ENCODE data around the gene MARVELD1. TPM values are rescaled to one million over a fixed set of nuclear protein-coding genes. Genes with fewer than 3 reads are reported as not detected.

Gene MARVELD1
- total RNA-seq, 1 donor from 2014 or later, result 52.3 TPM

DNA sequence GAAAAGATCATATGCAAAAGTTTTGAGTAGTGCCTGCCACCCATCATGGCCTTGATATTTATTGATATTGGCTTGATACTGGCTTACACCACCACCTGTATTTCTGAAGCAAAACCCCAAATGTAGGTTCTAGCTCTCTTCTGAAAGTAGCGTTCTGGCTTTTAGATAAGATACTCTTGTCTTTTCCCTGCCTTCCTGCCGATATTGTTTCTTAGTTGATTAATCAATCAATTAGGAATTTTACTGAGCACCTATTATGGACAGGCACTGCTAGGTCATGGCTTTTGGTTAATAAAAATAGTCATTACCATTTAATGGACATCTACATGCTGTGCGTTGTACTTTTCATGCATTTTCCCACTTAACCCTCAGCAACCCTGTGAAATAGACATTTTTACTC, 50.4 kb downstream of the MARVELD1 start:
- no peaks in the 10 kb centered on the region for H3K9me3 Mint-ChIP-seq
- peaks cover 4% of the 10 kb centered on the region for H3K36me3 Mint-ChIP-seq (ENCODE audit: low read depth)
- H3K27ac Mint-ChIP-seq (ENCODE audit: unreplicated experiment), result no peak overlapping the region
- no peak overlapping the region for H3K4me3 Mint-ChIP-seq
- peaks cover 14% of the 10 kb centered on the region for H3K4me1 Mint-ChIP-seq
- TF ChIP-seq, protein P1, sequence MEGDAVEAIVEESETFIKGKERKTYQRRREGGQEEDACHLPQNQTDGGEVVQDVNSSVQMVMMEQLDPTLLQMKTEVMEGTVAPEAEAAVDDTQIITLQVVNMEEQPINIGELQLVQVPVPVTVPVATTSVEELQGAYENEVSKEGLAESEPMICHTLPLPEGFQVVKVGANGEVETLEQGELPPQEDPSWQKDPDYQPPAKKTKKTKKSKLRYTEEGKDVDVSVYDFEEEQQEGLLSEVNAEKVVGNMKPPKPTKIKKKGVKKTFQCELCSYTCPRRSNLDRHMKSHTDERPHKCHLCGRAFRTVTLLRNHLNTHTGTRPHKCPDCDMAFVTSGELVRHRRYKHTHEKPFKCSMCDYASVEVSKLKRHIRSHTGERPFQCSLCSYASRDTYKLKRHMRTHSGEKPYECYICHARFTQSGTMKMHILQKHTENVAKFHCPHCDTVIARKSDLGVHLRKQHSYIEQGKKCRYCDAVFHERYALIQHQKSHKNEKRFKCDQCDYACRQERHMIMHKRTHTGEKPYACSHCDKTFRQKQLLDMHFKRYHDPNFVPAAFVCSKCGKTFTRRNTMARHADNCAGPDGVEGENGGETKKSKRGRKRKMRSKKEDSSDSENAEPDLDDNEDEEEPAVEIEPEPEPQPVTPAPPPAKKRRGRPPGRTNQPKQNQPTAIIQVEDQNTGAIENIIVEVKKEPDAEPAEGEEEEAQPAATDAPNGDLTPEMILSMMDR (conservative IDR thresholded peaks at IDR 0.05), result no peak
- peaks cover 12% of the 10 kb centered on the region for H3K27me3 Mint-ChIP-seq (ENCODE audit: low read depth)
- DNase-seq (ENCODE audit: low read depth, low spot score), result no peak

DNA sequence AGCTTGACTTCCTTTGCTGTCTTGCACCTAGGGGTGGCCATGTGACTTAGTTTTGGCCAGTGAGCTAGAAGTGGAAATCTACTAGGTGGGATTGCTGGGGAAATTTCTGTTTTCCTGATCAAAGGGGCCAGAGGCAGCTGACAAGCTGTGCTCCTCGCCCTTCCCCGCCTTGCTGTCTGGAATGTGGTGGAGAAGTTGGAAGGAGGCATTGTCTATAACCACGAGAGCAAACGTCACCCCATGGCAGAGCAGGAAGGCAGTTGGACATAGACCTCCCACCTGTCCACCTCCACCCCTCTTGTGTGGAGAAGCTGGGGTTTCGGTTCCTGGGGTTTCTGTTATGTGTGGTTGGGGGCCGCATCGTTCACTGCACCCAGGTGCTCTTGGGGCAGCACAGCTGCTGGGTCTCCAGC, 51.0 kb downstream of the MARVELD1 start:
- H3K27me3 Mint-ChIP-seq (ENCODE audit: low read depth), result peaks cover 18% of the 10 kb centered on the region
- H3K27ac Mint-ChIP-seq (ENCODE audit: unreplicated experiment), result no peak overlapping the region
- no peak overlapping the region for H3K4me3 Mint-ChIP-seq
- DNase-seq (ENCODE audit: low read depth, low spot score), result no peak
- TF ChIP-seq, protein P1 (conservative IDR thresholded peaks at IDR 0.05), result no peak
- peaks cover 4% of the 10 kb centered on the region for H3K36me3 Mint-ChIP-seq (ENCODE audit: low read depth)
- H3K4me1 Mint-ChIP-seq, result peaks cover 15% of the 10 kb centered on the region
- H3K9me3 Mint-ChIP-seq, result no peaks in the 10 kb centered on the region

DNA sequence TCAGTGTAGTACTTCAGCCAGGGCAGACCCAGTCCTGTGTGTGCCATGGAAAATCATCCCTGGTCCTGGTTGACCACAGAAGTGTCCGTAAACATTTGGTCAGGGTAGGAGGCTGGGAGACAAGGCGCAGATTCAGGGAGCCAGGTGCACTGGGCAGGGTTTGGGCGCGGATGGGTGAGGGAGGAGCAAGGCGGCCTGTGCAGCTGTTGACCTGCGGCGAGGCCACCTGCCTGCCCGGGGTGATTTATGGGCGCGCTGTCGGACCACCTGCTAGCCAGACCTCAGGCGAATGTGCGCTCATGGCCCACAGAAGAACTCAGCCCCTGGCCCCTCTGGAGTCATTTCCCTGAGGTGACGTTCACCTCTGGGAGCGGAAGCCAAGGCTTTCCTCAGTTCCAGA, 51.7 kb downstream of the MARVELD1 start:
- no peak overlapping the region for H3K27ac Mint-ChIP-seq (ENCODE audit: unreplicated experiment)

DNA sequence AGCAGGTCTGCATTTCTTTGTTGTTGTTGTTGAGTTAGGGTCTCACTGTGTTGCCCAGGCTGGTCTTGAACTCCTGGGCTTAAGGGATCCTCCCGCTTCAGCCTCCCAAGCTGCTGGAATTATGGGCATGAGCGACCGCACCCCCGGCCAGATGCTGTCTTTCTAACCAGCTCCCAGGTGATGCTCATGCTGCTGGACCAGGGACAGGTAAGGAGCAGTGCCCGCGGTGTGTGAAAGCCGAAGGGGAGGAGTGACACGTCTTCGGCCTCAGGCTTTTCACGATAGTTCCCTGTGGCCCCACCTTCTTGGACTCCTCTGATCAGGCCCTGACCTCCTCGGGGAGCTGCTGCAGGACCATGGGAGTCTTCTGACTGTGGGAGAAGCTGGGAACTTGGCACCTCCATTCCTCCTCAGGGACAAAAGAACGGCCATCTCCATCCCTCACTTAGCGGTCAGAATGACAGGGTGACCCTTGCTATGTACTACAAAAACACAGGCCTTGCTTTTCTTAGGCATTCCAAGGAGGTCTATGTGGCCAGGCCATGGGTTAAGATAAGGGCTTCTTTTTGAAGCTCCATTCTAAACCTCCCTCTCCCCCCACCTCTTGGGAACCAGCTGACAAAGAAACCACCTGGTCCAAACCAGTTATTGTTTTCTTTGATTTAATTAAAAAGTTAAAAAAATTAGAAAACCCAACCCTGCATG, 52.7 kb downstream of the MARVELD1 start:
- Mint-ChIP-seq H3K36me3 (ENCODE audit: low read depth) (peaks cover 4% of the 10 kb centered on the region), H3K27me3 (ENCODE audit: low read depth) (peaks cover 35% of the 10 kb centered on the region), H3K9me3 (no peaks in the 10 kb centered on the region), H3K27ac (ENCODE audit: unreplicated experiment) (no peak overlapping the region), H3K4me1 (peaks cover 15% of the 10 kb centered on the region), H3K4me3 (no peak overlapping the region)
- no peak for DNase-seq (ENCODE audit: low read depth, low spot score)
- TF ChIP-seq, protein P1 (conservative IDR thresholded peaks at IDR 0.05), result no peak

More for the DNA sequence above, 51.7 kb downstream of the MARVELD1 start:
- H3K36me3 Mint-ChIP-seq (ENCODE audit: low read depth), result peaks cover 4% of the 10 kb centered on the region
- TF ChIP-seq, protein P1 (conservative IDR thresholded peaks at IDR 0.05), result no peak
- H3K4me3 Mint-ChIP-seq, result no peak overlapping the region
- H3K27me3 Mint-ChIP-seq (ENCODE audit: low read depth), result peaks cover 25% of the 10 kb centered on the region
- H3K4me1 Mint-ChIP-seq, result peaks cover 15% of the 10 kb centered on the region
- H3K9me3 Mint-ChIP-seq, result no peaks in the 10 kb centered on the region
- no peak for DNase-seq (ENCODE audit: low read depth, low spot score)

DNA sequence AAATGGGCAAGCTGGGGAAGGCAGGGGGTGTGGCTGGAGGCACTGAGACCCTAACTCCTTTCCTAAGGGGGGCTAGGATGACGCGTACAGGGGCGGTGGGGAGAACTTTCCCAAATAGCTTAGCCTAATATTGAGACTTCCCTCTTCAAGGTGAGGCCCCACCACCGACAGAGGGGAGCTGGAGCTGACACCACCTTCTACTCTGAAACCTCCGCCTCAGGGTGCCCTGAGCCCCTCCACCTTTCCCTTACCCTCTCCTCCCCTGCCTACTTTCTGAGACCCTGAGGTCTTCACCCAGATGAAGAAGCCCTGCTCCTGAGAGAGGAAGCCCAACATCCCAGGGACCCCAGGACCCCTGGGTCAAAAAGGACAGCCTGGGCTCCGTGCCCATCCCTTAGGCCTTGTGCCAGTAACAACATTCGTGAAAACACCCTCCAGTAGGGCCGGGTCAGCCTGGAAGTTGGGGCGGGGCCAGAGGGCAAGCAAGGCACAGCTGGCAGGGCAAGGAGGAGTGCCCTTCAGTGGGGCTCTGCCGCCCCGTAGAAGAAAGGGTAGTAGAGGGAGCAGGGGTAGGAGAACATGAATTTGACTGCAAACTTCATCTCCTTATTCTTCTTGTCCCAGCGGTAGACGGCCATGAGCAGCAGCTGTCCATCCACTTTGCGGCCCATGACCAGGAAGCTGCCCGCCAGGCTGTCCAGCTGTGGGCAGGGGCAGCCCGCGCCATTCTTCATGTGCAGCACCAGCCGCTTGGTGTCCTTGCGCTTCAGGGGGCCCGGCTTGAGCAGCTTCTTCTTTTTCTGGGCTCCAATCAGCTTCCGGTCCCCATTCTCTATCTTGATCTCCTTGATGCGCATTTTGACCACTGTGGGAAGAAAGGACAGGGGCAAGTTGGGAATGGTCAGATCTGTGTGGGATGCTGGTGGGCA, 53.7 kb downstream of the MARVELD1 start:
- Mint-ChIP-seq H3K27me3 (ENCODE audit: low read depth) (peaks cover 42% of the 10 kb centered on the region), H3K4me1 (peaks cover 13% of the 10 kb centered on the region), H3K27ac (ENCODE audit: unreplicated experiment) (no peak overlapping the region)

More for the DNA sequence above, 53.7 kb downstream of the MARVELD1 start:
- Mint-ChIP-seq H3K9me3 (no peaks in the 10 kb centered on the region), H3K4me3 (no peak overlapping the region), H3K36me3 (ENCODE audit: low read depth) (peaks cover 4% of the 10 kb centered on the region)
- TF ChIP-seq, protein P1 (conservative IDR thresholded peaks at IDR 0.05), result no peak
- DNase-seq (ENCODE audit: low read depth, low spot score), result no peak

Other genes with a start within 250 kb of the MARVELD1 start
- 86.4 and 88.7 TPM in 2 replicates for gene MMS19, start 215.3 kb upstream of the MARVELD1 start, total RNA-seq
- gene UBTD1, start 214.8 kb upstream of the MARVELD1 start, total RNA-seq, result 6.5 and 8.7 TPM in 2 replicates
- gene ANKRD2, start 141.0 kb upstream of the MARVELD1 start, total RNA-seq, result not detected in 2 replicates
- gene HOGA1, start 129.3 kb upstream of the MARVELD1 start, total RNA-seq, result 0.23 and 0.36 TPM in 2 replicates
- gene C10orf62, start 124.0 kb upstream of the MARVELD1 start, total RNA-seq, result not detected in 2 replicates
- 25.9 and 27.2 TPM in 2 replicates for gene MORN4, start 80.2 kb upstream of the MARVELD1 start, total RNA-seq
- gene PI4K2A, start 73.1 kb upstream of the MARVELD1 start, total RNA-seq, result 19.3 and 19.4 TPM in 2 replicates
- 2.4 and 3.3 TPM in 2 replicates for gene AVPI1, start 26.5 kb upstream of the MARVELD1 start, total RNA-seq
- 24.6 and 26.9 TPM in 2 replicates for gene ZFYVE27, start 23.4 kb downstream of the MARVELD1 start, total RNA-seq
- not detected in 2 replicates for gene SFRP5, start 58.3 kb downstream of the MARVELD1 start, total RNA-seq
- gene GOLGA7B, start 136.1 kb downstream of the MARVELD1 start, total RNA-seq, result 0.30 and 0.36 TPM in 2 replicates

All from neural crest cell (in vitro differentiated cells).